Mesothelial cell of epicardium (in vitro differentiated cells): ENCODE results near the gene FNDC7. TPM values are rescaled to one million over a fixed set of nuclear protein-coding genes. Genes with fewer than 3 reads are reported as not detected.

Experiments used
- DNase-seq, 2 experiments: peaks; one replicate each; pipeline ENCODE4 v3.0.0; 2021; ENCODE audit warnings: low spot score in 2 of 2; ENCODE audit not compliant: unreplicated experiment in 2 of 2
- H3K27ac Mint-ChIP-seq: 2 replicates; pipeline ENCODE4 v1.8.0; 2021; ENCODE audit warnings: mixed read lengths
- H3K27me3 Mint-ChIP-seq: 2 replicates; pipeline ENCODE4 v1.8.0; 2021; ENCODE audit warnings: low read depth, mixed read lengths
- H3K36me3 Mint-ChIP-seq: 2 replicates; pipeline ENCODE4 v1.8.0; 2021; ENCODE audit warnings: mixed read lengths
- H3K4me1 Mint-ChIP-seq: 2 replicates; pipeline ENCODE4 v1.8.0; 2021; ENCODE audit warnings: mixed read lengths
- H3K4me3 Mint-ChIP-seq: 2 replicates; pipeline ENCODE4 v1.8.0; 2021; ENCODE audit warnings: mild to moderate bottlenecking, moderate library complexity, mixed read lengths
- H3K9me3 Mint-ChIP-seq: 2 replicates; pipeline ENCODE4 v1.8.0; 2021; ENCODE audit warnings: mixed read lengths
- CTCF ChIP-seq: fragments of 200-600 bp; sonication (generic); IDR thresholded peaks from one replicate; pipeline ENCODE4 v1.5.0; 2021; ENCODE audit warnings: antibody characterized with exemption; ENCODE audit not compliant: unreplicated experiment
- total RNA-seq: library from RNA; stranded (reverse); gene quantifications from 3 replicates; pipeline ENCODE4 v1.2.1, GENCODE V29; 2021

Gene FNDC7
- total RNA-seq, 1 donor from 2014 or later, result 0.13 TPM

GRCh38 chr1:108725906-108726305 is 13.2 kb downstream of the FNDC7 start:
- Mint-ChIP-seq H3K9me3 (no peaks in the 10 kb centered on the region), H3K4me3 (no peak overlapping the region), H3K4me1 (peaks cover 9% of the 10 kb centered on the region), H3K27ac (no peak overlapping the region), H3K36me3 (no peaks in the 10 kb centered on the region), H3K27me3 (peaks cover 9% of the 10 kb centered on the region)
- DNase-seq, result no peak
- TF ChIP-seq CTCF, result no peak

GRCh38 chr1:108728327-108728923 is 15.7 kb downstream of the FNDC7 start:
- no peak overlapping the region for H3K27ac Mint-ChIP-seq
- H3K4me1 Mint-ChIP-seq, result peaks cover 12% of the 10 kb centered on the region
- peaks cover 9% of the 10 kb centered on the region for H3K27me3 Mint-ChIP-seq
- no peak for DNase-seq
- no peaks in the 10 kb centered on the region for H3K9me3 Mint-ChIP-seq
- no peaks in the 10 kb centered on the region for H3K36me3 Mint-ChIP-seq
- no peak for TF ChIP-seq CTCF
- no peak overlapping the region for H3K4me3 Mint-ChIP-seq

- Mint-ChIP-seq H3K4me3 (no peak overlapping the region), H3K4me1 (peaks cover 12% of the 10 kb centered on the region), H3K27me3 (peaks cover 9% of the 10 kb centered on the region), H3K27ac (no peak overlapping the region), H3K9me3 (no peaks in the 10 kb centered on the region), H3K36me3 (no peaks in the 10 kb centered on the region)
- no peak for TF ChIP-seq CTCF
- DNase-seq, result no peak
Observed at GRCh38 chr1:108729481-108729880, 16.8 kb downstream of the FNDC7 start.

- no peak for DNase-seq
- Mint-ChIP-seq H3K4me1 (peaks cover 12% of the 10 kb centered on the region), H3K27ac (no peak overlapping the region), H3K27me3 (peaks cover 13% of the 10 kb centered on the region), H3K4me3 (no peak overlapping the region), H3K36me3 (no peaks in the 10 kb centered on the region), H3K9me3 (no peaks in the 10 kb centered on the region)
- no peak for TF ChIP-seq CTCF
Observed at GRCh38 chr1:108732398-108732797, 19.7 kb downstream of the FNDC7 start.

GRCh38 chr1:108734171-108734865 is 21.6 kb downstream of the FNDC7 start:
- no peak for TF ChIP-seq CTCF
- Mint-ChIP-seq H3K9me3 (no peaks in the 10 kb centered on the region), H3K4me1 (peaks cover 12% of the 10 kb centered on the region), H3K36me3 (no peaks in the 10 kb centered on the region), H3K27me3 (peaks cover 11% of the 10 kb centered on the region), H3K27ac (no peak overlapping the region), H3K4me3 (no peak overlapping the region)
- DNase-seq, result no peak
